ENCODE measurements around the gene ANKS1B.

GRCh38 chr12:99596762-99597161 lies 388.0 kb downstream of the ANKS1B start:
- no peak for TF ChIP-seq CTCF (conservative IDR thresholded peaks at IDR 0.05; ENCODE audit: low read length)
- no peak for TF ChIP-seq EZH2phosphoT487 (IDR thresholded peaks at IDR 0.05; ENCODE audit: borderline replicate concordance)
